NCI-H2029 (cell line): Measurements from ENCODE around the gene ZSCAN21.
A peak's percentile ranks its signal among the peaks of the same experiment; 100 is the strongest.
"Not testable (repeated sequence)": the region's sequence is repeated elsewhere in the genome, so short reads cannot be mapped to it uniquely, and the experiment has no call there.

ENCODE experiments used
- DNase-seq: peaks from one replicate; lab custom pipeline; 2025; lab: John Stamatoyannopoulos, UW

Gene ZSCAN21

DNA sequence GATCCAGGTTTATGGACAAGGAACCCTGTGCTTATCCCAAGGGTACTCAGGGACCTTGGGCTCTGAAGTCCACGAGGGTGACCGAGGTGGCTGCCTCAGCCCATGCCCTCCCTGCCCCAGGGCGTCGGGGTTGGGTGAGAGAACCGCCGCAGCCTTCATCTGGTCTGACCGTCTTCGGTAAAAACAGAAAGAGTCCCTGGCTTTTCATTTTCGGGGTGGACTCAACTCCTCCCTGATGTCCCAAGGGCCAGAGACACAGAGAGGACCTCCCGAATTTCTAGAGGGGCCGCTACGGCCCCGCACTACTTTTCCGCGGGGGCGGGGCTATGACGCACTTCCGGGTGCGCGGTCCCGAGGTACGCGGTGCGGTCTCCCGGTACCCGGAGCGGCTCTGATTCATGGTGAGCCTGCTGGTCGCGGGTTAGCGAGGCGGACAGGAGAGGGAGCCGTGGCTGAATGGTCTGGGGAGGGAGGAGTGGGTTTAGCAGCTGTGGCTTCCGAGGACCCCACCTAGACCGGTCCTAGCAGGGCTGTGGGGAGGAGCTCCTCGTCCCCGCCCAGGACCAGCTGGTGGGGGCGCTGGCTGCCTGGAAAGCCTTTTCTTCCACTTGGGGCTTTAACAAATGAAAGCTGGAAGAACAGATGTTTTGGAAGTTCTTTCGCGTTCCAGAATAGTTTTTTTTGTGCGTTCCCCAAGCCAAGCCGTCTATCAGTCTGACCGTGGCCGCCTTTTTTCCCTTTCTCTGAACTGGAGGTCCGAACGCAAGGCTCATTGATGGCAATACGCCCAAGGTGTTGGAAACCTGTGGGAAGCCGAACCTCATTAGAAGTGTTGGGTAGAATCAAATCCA is at the start of gene ZSCAN21:
Gene ZSCAN21 (plus strand): TSS at position 334 of the 851 bp plus-strand sequence. CDS start 7,233 bp downstream, outside the sequence.
- DNase-seq: peak; percentile 54

DNA sequence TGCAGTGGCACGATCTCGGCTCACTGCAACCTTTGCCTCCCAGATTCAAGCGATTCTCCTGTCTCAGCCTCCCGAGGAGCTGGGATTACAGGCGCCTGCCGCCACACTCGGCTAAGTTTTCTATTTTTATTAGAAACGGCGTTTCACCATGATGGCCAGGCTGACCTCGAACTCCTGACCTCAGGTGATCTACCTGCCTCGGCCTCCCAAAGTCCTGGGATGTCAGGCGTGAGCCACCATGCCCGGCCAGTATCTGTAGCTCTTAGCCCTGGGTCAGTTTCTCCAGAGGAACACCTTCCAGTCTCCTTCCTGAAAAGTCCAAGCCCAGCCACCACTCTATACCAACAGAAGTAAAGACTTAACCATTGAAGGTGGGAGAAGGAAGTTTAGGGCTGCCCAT is 49.3 kb upstream of the ZSCAN21 start:
- DNase-seq: no peak

DNA sequence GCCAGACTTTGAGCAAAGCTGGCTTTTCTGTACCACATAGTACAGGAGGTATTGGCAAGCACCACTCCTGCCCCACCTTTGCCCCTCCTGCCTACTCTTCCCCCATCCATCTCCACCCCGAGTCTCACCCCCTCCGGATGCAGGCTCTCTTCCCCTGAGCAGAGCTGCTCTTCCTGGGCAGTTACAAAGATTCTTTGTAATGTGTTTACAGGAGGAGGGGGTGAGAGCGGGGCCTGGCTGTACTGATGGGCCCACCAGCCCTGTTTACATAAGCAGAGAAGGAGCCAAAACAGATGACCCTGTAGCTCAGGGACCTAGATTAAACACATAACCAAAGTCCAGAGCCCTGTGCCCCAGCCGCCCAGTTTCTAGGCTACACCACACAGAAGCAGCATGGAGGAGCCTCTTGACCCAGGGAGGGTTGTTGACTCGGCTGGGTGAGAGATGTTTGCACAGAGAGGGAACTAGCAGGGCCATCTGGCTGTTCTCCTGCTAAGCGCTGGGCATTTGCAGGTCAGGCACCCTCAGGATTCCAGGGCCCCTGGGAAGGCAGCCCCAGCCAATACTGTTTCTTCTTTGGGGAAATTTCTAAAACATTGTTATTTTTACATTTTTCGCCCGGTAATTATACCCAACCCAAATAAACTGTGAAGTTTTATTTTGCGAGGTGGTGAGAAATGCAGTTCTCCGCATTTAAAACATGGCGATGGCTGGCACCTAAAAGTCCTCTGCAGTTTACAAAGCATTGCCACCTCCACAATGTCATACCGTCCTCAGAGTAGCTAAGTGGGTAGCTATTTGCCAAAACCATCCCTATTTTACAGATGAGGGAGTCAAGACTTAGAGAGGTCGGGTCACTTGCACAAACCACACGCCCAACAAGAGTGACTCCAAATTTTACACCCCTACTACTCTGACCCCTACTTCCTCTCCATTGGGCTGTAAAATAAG is 45.6 kb upstream of the ZSCAN21 start:
- DNase-seq: peak; percentile 89

DNA sequence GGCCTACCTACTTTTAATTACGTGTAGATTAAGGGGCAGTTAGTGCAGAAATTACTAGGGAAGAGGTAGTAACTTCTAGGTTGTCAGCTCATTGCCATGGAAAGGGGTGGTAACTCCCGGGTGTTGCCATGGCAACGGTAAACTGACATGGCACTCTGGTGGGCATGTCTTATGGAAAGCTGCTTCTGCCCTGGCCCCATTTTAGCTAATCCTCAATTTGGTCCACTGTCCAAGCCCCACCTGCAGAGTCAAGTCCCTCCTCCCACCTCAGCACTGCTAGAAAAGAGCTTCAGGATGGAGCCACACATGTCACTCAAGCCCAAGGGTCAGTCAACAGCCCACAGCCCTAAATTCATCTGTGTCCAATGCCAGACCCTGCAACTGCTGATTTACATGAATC is 41.7 kb upstream of the ZSCAN21 start:
- DNase-seq: no peak

DNA sequence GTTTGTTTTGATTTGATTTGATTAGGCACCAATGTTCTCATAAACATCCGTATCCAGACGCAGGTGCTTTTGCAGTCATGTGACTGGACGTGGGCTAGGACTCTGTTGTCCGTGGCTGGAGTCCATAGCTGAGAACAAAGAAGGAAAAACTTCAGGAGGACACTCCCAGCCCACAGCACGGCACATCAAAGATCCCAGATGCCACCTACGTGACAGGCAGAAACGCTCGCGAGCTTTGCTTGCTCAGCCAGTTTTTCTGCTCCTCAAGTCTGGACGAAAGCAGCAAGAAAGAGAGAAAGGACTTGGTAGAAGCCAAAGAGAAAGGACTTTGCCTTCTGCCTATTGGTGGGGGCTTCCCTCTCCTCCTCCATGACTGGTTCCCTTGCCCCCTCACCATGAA is 41.0 kb upstream of the ZSCAN21 start:
- DNase-seq: peak; percentile 36

DNA sequence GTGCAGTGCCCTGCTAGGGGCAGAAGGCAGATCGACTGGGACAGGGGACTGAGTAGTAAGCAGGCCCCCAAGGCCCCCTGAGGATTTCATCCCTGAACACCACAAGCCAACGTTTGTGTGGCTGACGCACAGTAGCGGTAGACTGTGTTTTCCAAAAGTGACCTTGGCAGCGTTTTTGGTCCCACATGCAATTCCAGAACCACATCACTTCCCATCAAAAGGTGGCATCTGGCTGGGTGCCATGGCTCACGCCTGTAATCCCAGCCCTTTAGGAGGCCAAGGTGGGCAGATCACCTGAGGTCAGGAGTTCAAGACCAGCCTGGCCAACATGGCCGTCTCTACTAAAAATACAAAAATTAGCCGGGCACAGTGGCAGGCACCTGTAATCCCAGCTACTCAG is 39.6 kb upstream of the ZSCAN21 start:
- DNase-seq: not testable (repeated sequence)

DNA sequence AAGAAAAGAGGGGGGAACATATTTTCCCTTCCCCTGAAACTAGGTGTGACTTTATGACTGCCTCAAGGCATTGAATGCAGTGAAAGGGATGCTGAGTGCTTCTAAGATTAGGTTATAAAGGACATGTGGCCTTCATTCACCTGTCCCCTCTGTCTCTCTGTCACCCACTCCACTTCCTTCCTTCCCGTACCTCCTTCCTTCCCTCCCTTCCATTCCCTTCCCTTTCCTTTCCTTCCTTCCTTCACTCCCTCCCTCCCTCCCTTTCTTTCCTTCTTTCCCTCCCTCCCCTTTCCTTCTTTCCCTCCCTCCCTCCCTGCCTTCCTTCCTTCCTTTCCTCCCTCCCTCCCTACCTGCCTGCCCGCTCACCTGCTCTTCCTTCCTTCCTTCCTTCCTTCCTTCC is 38.7 kb upstream of the ZSCAN21 start:
- DNase-seq: no peak

DNA sequence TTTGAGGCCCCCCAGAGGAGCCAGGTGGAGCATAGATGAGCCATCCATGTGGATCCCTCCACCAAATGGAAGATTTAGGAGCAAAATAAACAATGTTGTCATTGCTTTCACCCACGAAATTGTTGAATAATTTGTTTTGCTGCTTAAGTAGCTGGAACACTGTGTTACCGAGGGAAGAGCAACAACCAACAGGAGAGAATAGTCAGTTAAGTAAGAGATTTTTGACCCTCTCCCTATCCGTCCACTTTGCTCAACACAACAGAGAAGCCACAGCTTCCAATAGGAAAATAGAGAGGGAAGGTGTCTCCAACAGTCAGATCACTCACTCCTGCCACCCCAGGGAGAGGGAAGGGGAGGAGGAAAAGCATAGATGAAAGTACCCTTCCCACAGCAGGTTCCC is 38.1 kb upstream of the ZSCAN21 start:
- no peak for DNase-seq

DNA sequence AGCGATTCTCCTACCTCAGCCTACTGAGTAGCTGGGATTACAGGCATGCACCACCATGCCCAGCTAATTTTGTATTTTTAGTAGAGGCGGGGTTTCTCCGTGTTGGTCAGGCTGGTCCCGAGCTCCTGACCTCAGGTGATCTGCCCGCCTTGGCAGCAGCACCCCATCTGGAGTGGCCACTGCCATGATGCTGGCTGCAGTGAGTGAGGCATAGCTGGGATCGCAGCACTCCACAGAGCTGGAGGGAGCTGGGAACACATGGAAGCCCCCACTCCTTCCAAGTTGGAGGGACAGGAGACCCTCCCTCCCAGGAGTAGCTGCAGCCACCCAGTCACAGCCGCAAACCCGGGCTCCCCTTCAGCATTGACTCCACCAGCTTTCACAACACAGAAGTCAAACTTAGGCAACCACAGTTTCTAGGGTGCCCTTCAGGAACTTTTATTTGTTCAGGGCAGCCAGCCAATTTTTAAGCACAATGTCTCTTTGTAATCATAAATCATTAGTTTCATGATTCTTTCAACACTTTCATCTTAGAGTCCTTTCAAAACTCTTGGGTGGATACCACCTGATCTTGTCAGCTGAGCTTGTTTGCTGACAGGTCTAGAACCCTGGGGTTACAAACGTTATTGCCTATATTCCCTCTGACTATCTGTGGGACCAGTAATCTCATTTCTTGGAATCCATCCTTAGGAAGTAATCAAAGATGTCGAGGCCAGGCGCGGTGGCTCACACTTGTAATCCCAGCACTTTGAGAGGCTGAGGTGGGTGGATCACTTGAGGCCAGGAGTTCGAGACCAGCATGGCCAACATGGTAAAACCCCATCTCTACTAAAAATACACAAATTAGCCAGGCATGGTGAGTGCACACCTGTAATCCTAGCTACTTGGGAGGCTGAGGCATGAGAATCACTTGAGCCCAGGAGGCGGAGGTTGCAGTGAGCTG is 36.9 kb upstream of the ZSCAN21 start:
- DNase-seq: not testable (repeated sequence)

DNA sequence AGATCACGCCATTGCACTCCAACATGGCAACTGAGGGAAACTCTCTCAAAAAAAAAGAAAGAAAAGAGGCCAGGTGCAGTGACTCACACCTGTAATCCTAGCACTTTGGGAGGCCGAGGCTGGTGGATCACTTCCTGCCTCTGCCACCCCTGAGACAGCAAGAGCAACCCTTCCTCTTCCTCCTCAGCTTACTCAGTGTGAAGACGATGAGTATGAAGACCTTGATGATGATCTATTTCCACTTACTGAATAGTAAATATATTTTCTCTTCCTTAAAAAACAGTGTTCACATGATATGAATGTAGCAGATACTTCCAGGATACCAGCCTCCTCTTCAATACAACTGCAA is 36.3 kb upstream of the ZSCAN21 start:
- peak; percentile 9 for DNase-seq

DNA sequence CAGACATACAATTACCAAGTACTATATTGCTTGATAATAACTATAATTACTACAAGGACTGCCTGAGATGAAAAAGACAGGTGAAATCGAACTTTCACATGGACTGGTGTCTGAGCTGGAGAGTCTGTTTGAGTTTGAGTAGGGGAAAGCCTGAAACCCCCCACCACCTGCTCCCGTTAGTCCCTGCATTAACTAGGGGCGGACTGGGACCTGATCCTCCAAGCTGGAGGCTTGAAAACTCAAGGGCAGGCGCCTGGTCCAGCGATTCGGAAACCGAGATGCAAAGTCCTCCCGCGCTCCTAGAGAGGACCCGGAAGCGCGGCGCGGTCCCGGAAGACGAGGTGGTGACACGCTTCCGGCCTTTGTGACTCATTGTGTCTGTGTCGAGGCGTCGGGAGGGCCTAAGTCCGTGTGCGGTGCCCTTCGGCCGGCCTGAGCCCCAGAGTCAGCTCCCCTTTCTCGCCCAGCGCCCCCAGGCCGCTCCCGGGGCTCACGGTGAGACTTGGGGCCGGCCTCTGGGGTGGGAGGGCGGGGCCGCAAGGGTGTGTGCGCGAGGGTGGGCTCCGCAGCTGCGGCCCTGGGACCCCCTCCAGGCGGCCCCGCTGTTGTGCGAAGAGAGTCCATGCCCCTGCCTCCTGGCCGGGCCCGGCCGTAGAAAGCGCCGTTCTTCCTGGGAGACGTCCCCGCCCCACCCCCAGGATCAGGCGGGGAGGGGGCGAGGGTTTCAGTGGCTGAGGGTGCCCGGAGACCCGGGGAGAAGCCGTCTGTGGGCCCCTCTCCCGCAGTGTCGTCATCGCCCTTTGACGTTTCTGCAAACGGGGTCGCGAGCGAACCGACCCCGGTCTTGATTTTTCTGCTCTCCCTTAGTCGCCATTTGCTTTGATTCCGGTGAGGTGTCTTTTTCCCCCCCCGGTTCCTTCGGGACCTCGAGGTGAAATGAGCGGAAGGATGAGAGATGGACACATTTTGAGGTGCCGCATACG is 34.1 kb upstream of the ZSCAN21 start, which contains the start of gene ZKSCAN1:
Gene ZKSCAN1 (plus strand): TSS at position 365 of the 983 bp plus-strand sequence. CDS start 7,911 bp downstream, outside the sequence.
- peak; percentile 87 for DNase-seq

DNA sequence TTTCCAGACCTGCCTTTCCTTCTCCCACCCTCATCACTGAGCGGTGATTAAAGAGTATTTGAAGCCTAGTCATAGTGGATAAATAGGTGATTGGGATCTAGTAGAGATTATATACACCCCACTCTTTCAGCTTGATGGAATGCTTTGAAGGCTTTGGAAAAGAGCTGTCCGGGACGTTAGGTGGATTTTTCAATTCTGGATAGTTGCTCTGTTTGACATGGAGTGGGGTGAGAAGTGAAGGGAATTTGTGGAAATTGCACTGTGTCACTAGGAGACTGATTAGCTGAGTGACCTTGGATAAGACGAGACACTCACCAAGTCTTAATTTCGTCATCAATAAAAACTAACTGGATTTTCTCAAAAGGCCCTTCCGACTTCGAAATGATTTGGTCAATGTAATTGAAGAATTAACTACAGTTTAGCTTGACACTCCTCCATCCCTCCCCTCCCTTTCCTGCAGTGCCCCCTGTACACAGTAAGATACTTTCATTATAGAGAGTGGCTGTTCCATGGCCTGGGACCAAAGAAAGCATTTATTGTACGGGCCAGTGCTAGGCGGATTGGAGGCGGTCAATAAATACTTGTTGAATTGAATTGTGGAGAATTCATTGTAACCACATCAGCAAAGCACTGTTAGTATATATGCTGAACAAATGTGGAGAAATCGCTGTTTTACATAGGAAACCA is 33.2 kb upstream of the ZSCAN21 start:
- no peak for DNase-seq

DNA sequence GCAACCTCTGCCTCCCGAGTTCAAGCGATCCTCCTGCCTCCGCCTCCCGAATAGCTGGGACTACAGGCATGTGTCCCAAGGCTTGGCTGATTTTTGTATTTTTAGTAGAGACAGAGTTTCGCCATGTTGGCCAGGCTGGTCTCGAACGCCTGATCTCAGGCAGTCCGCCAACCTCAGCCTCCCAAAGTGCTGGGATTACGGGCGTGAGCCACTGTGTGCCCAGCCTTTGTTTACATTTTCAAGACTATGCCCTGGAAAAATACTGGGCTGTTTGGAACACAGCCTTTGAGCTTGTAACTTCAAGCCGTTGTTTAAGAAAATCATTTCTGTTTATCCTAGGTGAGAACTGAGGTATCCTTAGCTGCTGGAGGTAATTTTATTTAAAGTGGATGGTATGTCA is 32.3 kb upstream of the ZSCAN21 start:
- no peak for DNase-seq

DNA sequence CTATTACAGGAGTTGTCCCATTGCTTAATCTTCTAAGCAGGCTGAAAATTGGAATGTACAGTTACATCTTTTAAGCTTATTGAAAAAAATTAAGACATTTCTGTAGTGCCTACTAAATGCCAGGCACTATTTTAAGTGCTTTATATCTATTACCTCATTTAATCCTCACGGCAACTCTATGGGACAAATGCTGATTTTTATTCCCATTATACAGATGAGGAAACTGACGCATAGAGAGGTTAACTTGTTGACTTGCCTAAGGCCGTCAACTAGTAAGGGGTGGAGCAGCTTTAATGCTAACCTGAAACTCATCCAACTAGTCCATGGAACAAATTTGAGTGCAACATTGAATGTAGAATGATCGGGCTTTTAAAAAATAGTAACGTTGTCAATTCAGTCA is 31.7 kb upstream of the ZSCAN21 start:
- DNase-seq: no peak

DNA sequence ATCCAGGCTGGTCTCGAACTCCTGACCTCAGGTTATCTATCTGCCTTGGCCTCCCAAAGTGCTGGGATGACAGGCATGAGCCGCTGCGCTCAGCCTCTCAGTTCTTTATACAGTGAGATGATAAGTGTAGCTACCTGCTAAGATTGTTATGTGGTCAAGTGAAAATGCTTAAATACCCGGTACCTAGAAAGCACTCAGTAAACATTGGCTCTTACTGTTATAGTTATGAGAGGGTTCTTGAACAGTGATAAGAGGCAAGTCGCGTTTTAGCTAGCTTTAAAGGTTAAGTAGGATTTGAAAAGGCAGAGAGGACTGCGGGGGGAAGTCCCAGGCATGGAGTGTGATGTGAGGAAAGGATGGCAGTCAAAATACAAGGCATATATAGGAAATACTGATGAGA is 29.7 kb upstream of the ZSCAN21 start:
- DNase-seq: peak; percentile 41

DNA sequence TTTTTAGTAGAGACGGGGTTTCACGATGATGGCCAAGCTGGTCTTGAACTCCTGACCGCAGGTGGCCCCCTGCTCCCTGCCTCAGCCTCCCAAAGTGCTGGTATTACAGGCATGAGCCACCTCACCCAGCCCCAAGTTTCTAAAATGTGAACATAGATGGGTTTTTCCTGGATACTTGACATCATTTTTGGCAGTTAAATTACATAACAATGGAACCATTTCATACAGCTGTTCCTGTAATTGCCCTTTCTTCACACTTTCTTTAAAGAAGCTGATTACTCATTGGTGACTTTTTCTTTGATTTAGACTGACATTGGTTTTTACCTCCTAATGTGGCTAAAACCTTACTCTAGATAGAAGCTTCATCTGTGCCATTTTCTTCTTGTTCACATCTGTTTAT is 28.3 kb upstream of the ZSCAN21 start:
- no peak for DNase-seq

DNA sequence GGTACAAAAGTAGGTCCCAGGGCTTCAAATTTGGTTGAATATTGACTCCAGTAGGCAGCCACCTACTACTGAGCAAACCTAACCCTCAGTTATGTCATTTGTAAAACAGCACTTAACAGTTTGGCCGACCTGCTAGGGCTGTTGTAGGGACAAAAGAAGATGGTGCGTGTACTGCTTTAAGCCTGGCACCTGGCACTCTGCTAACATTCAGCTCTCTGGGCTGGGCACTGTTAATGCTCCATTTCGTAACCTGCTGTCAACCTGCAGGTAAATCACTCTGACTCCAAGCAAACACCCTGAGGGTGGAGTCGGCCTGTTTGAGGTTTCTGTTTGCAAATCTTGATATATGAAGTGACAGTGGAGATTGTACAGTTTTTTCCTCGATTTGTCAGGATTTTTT is 27.0 kb upstream of the ZSCAN21 start:
- DNase-seq: peak; percentile 18

DNA sequence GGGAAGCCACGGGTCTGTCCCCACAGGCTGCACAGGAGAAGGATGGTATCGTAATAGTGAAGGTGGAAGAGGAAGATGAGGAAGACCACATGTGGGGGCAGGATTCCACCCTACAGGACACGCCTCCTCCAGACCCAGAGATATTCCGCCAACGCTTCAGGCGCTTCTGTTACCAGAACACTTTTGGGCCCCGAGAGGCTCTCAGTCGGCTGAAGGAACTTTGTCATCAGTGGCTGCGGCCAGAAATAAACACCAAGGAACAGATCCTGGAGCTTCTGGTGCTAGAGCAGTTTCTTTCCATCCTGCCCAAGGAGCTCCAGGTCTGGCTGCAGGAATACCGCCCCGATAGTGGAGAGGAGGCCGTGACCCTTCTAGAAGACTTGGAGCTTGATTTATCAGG is 26.0 kb upstream of the ZSCAN21 start:
- DNase-seq: no peak

DNA sequence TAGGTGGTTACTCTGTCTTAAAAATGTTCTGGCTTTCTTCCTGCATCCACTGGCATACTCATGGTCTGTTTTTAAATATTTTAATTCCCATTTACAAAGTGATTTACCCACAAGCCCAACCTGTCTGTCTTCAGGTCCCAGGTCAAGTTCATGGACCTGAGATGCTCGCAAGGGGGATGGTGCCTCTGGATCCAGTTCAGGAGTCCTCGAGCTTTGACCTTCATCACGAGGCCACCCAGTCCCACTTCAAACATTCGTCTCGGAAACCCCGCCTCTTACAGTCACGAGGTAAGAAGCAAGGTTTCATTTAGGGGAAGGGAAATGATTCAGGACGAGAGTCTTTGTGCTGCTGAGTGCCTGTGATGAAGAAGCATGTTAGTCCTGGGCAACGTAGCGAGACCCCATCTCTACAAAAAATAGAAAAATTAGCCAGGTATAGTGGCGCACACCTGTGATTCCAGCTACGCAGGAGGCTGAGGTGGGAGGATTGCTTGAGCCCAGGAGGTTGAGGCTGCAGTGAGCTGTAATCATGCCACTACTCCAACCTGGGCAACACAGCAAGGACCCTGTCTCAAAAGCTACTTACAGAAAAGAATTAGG is 25.5 kb upstream of the ZSCAN21 start:
- no peak for DNase-seq
